HEK293 (cell line): ENCODE measurements around the gene PARP3.

Experiments used
- BCL6B ChIP-seq: fragments of 450-650 bp; formaldehyde crosslinking; IDR thresholded peaks from 2 replicates; pipeline ENCODE4 v1.5.1; 2017; ENCODE audit warnings: missing biosample characterization, missing genetic modification characterization
- CTCF ChIP-seq: fragments of 450-650 bp; formaldehyde crosslinking; IDR thresholded peaks from 2 replicates; pipeline ENCODE4 v1.5.1; 2016; ENCODE audit warnings: missing biosample characterization, missing genetic modification characterization
- FEZF1 ChIP-seq: fragments of 450-650 bp; formaldehyde crosslinking; IDR thresholded peaks from 2 replicates; pipeline ENCODE4 v1.5.1; 2016; ENCODE audit warnings: missing biosample characterization, missing genetic modification characterization
- IKZF3 ChIP-seq: fragments of 450-650 bp; IDR thresholded peaks from 2 replicates; pipeline ENCODE4 v1.5.0; 2018; ENCODE audit warnings: missing biosample characterization, mild to moderate bottlenecking, missing genetic modification characterization, moderate library complexity
- KLF8 ChIP-seq: fragments of 450-650 bp; formaldehyde crosslinking; IDR thresholded peaks from 2 replicates; pipeline ENCODE4 v1.5.1; 2016; ENCODE audit warnings: missing biosample characterization, missing genetic modification characterization
- PATZ1 ChIP-seq: fragments of 450-650 bp; formaldehyde crosslinking; IDR thresholded peaks from 2 replicates; pipeline ENCODE4 v1.5.1; 2016; ENCODE audit warnings: missing biosample characterization, missing genetic modification characterization
- PRDM10 ChIP-seq: fragments of 450-650 bp; formaldehyde crosslinking; IDR thresholded peaks from 2 replicates; pipeline ENCODE4 v1.5.1; 2016; ENCODE audit warnings: missing biosample characterization, missing genetic modification characterization
- REPIN1 ChIP-seq: fragments of 450-650 bp; formaldehyde crosslinking; IDR thresholded peaks from 2 replicates; pipeline ENCODE4 v1.5.1; 2017; ENCODE audit warnings: missing biosample characterization, missing genetic modification characterization, low read depth
- SETDB1 ChIP-seq: IDR thresholded peaks from one replicate; pipeline ENCODE4 v1.6.1; 2017; ENCODE audit warnings: mild to moderate bottlenecking, low read length, moderate library complexity, mixed read lengths; ENCODE audit not compliant: insufficient read length
- SP2 ChIP-seq: fragments of 450-650 bp; formaldehyde crosslinking; IDR thresholded peaks from 2 replicates; pipeline ENCODE4 v1.5.1; 2016; ENCODE audit warnings: missing biosample characterization, missing genetic modification characterization
- TRIM28 ChIP-seq: IDR thresholded peaks from 2 replicates; pipeline ENCODE4 v1.6.1; 2011; ENCODE audit warnings: low read length, control low read depth, borderline replicate concordance
- ZBTB1 ChIP-seq: fragments of 450-650 bp; formaldehyde crosslinking; IDR thresholded peaks from 2 replicates; pipeline ENCODE4 v1.5.1; 2016; ENCODE audit warnings: missing biosample characterization, missing genetic modification characterization
- ZEB2 ChIP-seq: fragments of 450-650 bp; formaldehyde crosslinking; IDR thresholded peaks from 2 replicates; pipeline ENCODE4 v1.5.1; 2016; ENCODE audit warnings: missing biosample characterization, missing genetic modification characterization
- ZFHX2 ChIP-seq: fragments of 450-650 bp; formaldehyde crosslinking; conservative IDR thresholded peaks from 2 replicates; pipeline ENCODE4 v1.5.1; 2016; ENCODE audit warnings: missing biosample characterization, missing genetic modification characterization
- ZFP37 ChIP-seq: fragments of 450-650 bp; formaldehyde crosslinking; IDR thresholded peaks from 2 replicates; pipeline ENCODE4 v1.5.1; 2016; ENCODE audit warnings: missing biosample characterization, missing genetic modification characterization
- ZNF223 ChIP-seq: fragments of 450-650 bp; formaldehyde crosslinking; IDR thresholded peaks from 2 replicates; pipeline ENCODE4 v1.5.1; 2016; ENCODE audit warnings: missing biosample characterization, missing genetic modification characterization
- ZNF311 ChIP-seq: fragments of 450-650 bp; formaldehyde crosslinking; IDR thresholded peaks from 2 replicates; pipeline ENCODE4 v1.5.1; 2017; ENCODE audit warnings: missing biosample characterization, missing genetic modification characterization, borderline replicate concordance
- ZNF335 ChIP-seq: fragments of 450-650 bp; formaldehyde crosslinking; conservative IDR thresholded peaks from 2 replicates; pipeline ENCODE4 v1.5.1; 2016; ENCODE audit warnings: missing biosample characterization, missing genetic modification characterization
- ZNF394 ChIP-seq: fragments of 450-650 bp; formaldehyde crosslinking; IDR thresholded peaks from 2 replicates; pipeline ENCODE4 v1.5.1; 2016; ENCODE audit warnings: missing biosample characterization, missing genetic modification characterization, mild to moderate bottlenecking, moderate library complexity, borderline replicate concordance
- ZNF404 ChIP-seq: fragments of 450-650 bp; formaldehyde crosslinking; IDR thresholded peaks from 2 replicates; pipeline ENCODE4 v1.5.1; 2017; ENCODE audit warnings: missing biosample characterization, missing genetic modification characterization
- ZNF416 ChIP-seq: fragments of 450-650 bp; formaldehyde crosslinking; IDR thresholded peaks from 2 replicates; pipeline ENCODE4 v1.5.1; 2016; ENCODE audit warnings: missing biosample characterization, missing genetic modification characterization
- ZNF426 ChIP-seq: fragments of 450-650 bp; formaldehyde crosslinking; IDR thresholded peaks from 2 replicates; pipeline ENCODE4 v1.5.1; 2017; ENCODE audit warnings: missing biosample characterization, missing genetic modification characterization, mild to moderate bottlenecking, inconsistent platforms, moderate library complexity
- ZNF521 ChIP-seq: fragments of 450-650 bp; formaldehyde crosslinking; IDR thresholded peaks from 2 replicates; pipeline ENCODE4 v1.5.1; 2017; ENCODE audit warnings: missing biosample characterization, mild to moderate bottlenecking, missing genetic modification characterization
- ZNF561 ChIP-seq: fragments of 450-650 bp; IDR thresholded peaks from 2 replicates; pipeline ENCODE4 v1.5.1; 2018; ENCODE audit warnings: missing biosample characterization, missing genetic modification characterization, borderline replicate concordance
- ZNF654 ChIP-seq: fragments of 450-650 bp; formaldehyde crosslinking; IDR thresholded peaks from 2 replicates; pipeline ENCODE4 v1.5.1; 2016; ENCODE audit warnings: low read depth, missing biosample characterization, missing genetic modification characterization
- ZNF76 ChIP-seq: fragments of 450-650 bp; formaldehyde crosslinking; IDR thresholded peaks from 2 replicates; pipeline ENCODE4; 2016; ENCODE audit warnings: low read depth, missing biosample characterization, missing genetic modification characterization, borderline replicate concordance
- ZNF830 ChIP-seq: fragments of 450-650 bp; IDR thresholded peaks from 2 replicates; pipeline ENCODE4 v1.5.0; 2018; ENCODE audit warnings: missing biosample characterization, missing genetic modification characterization, low read depth, mild to moderate bottlenecking, moderate library complexity
- ZNF837 ChIP-seq: fragments of 450-650 bp; formaldehyde crosslinking; IDR thresholded peaks from 2 replicates; pipeline ENCODE4 v1.5.1; 2016; ENCODE audit warnings: missing biosample characterization, missing genetic modification characterization
- ZSCAN23 ChIP-seq: fragments of 450-650 bp; formaldehyde crosslinking; IDR thresholded peaks from 2 replicates; pipeline ENCODE4 v1.5.1; 2016; ENCODE audit warnings: missing biosample characterization, missing genetic modification characterization
- TF ChIP-seq, protein P1 (sequence below): fragments of 450-650 bp; formaldehyde crosslinking; IDR thresholded peaks from 2 replicates; pipeline ENCODE4 v1.5.1; 2017; ENCODE audit warnings: missing biosample characterization, missing genetic modification characterization

Gene PARP3

GRCh38 chr3:51995346-51996163, 53.4 kb downstream of the PARP3 start, which contains the start of gene RPL29 (continued):
- peak; percentile 23; the same call in 1 of the 2 replicates for TF ChIP-seq TRIM28
- TF ChIP-seq ZNF76 (tag by site-specific recombination), result peak; percentile 96
- TF ChIP-seq, protein P1, sequence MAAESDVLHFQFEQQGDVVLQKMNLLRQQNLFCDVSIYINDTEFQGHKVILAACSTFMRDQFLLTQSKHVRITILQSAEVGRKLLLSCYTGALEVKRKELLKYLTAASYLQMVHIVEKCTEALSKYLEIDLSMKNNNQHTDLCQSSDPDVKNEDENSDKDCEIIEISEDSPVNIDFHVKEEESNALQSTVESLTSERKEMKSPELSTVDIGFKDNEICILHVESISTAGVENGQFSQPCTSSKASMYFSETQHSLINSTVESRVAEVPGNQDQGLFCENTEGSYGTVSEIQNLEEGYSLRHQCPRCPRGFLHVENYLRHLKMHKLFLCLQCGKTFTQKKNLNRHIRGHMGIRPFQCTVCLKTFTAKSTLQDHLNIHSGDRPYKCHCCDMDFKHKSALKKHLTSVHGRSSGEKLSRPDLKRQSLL (tag by site-specific recombination), result 0 out of 2 replicates have a peak, but pooled peaks have one; percentile 42
- TF ChIP-seq ZSCAN23 (tag by site-specific recombination), result peak; percentile 84
- TF ChIP-seq ZNF223 (tag by site-specific recombination), result 0 out of 2 replicates have a peak, but pooled peaks have one; percentile 17
- no peak for TF ChIP-seq ZNF404 (tag by site-specific recombination)
- TF ChIP-seq KLF8 (tag by site-specific recombination), result peak; percentile 93
- TF ChIP-seq CTCF (tag by site-specific recombination), result no peak; the same call in 1 of the 2 replicates
- TF ChIP-seq ZNF521 (tag by site-specific recombination), result no peak
- no peak for TF ChIP-seq ZBTB1 (tag by site-specific recombination)
- peak; percentile 86 for TF ChIP-seq ZFP37 (tag by site-specific recombination)
- peak; percentile 73 for TF ChIP-seq ZNF394
- no peak for TF ChIP-seq BCL6B (tag by site-specific recombination)
- no peak for TF ChIP-seq ZNF830 (tag by site-specific recombination)
- no peak for TF ChIP-seq FEZF1 (tag by site-specific recombination)
- no peak for TF ChIP-seq IKZF3 (tag by site-specific recombination)
- peak; percentile 55 for TF ChIP-seq ZNF335 (tag by site-specific recombination)
- TF ChIP-seq ZFHX2 (tag by site-specific recombination), result peak; percentile 51
- no peak for TF ChIP-seq ZNF837 (tag by site-specific recombination)
- no peak for TF ChIP-seq ZNF426 (tag by site-specific recombination)
- no peak for TF ChIP-seq ZNF311 (tag by site-specific recombination)
- 0 out of 2 replicates have a peak, but pooled peaks have one; percentile 6 for TF ChIP-seq ZNF654 (tag by site-specific recombination)
- peak; percentile 77 for TF ChIP-seq ZEB2 (tag by site-specific recombination)
- TF ChIP-seq ZNF561, result peak; percentile 76; the same call in 1 of the 2 replicates
- TF ChIP-seq REPIN1 (tag by site-specific recombination), result no peak; the same call in 1 of the 2 replicates
- TF ChIP-seq PRDM10, result peak; percentile 61; the same call in 1 of the 2 replicates
- no peak for TF ChIP-seq SETDB1
- peak; percentile 76 for TF ChIP-seq SP2 (tag by site-specific recombination)
- TF ChIP-seq ZNF416, result no peak
- 0 out of 2 replicates have a peak, but pooled peaks have one; percentile 35 for TF ChIP-seq PATZ1 (tag by site-specific recombination)
